ENCODE measurements around the gene UGT1A5.

DNA sequence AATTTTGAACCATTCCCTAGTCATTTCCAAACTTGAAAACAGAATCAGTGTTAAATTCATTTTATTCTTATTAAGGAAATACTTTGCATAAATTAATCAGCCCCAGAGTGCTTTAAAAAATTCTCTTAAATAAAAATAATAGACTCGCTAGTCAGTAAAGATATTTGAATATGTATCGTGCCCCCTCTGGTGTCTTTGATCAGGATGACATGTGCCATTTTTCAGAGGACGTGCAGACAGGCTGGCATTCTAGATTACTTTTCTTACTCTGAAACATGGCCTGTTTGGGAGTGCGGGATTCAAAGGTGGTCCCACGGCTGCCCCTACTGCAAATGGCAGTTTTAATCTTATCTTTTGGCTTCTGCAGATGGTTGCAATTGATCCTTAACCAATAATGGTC lies 59.9 kb downstream of the UGT1A5 start:
- TF ChIP-seq, protein P1, sequence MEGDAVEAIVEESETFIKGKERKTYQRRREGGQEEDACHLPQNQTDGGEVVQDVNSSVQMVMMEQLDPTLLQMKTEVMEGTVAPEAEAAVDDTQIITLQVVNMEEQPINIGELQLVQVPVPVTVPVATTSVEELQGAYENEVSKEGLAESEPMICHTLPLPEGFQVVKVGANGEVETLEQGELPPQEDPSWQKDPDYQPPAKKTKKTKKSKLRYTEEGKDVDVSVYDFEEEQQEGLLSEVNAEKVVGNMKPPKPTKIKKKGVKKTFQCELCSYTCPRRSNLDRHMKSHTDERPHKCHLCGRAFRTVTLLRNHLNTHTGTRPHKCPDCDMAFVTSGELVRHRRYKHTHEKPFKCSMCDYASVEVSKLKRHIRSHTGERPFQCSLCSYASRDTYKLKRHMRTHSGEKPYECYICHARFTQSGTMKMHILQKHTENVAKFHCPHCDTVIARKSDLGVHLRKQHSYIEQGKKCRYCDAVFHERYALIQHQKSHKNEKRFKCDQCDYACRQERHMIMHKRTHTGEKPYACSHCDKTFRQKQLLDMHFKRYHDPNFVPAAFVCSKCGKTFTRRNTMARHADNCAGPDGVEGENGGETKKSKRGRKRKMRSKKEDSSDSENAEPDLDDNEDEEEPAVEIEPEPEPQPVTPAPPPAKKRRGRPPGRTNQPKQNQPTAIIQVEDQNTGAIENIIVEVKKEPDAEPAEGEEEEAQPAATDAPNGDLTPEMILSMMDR (IDR thresholded peaks at IDR 0.05): no peak
- no peak for TF ChIP-seq POLR2A (IDR thresholded peaks at IDR 0.05)
